ENCODE data around the gene DPP9. TPM values are rescaled to one million over a fixed set of nuclear protein-coding genes. Genes with fewer than 3 reads are reported as not detected.

DPP9 gene
- total and polyA plus RNA-seq, 2 of the 8 experiments (the other 6 are each of a cell fraction or from before 2014, with no cell fraction given): 11.6 to 40.7 TPM

DNA sequence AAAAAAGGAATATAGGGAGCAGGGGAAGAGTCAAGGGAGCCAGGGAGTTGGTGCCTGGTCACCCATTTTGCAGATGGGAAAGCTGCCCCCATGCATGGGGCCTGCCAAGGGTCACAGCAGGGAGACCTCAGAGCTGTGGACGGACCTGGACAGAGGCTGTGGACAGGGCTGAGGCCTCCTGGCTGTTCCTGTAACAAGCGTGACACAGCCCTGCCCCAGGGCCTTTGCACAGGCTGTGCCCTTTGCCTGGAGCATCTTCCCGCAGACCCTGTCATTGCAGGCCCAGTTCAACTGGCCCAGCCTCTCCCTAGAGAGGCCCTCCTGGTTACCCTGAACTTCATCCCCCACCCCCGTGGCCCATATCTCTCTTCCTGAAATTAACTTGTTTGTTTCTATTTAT lies 77.9 kb downstream of the DPP9 start (continued):
- TF ChIP-seq CHD7 (IDR thresholded peaks at IDR 0.05; ENCODE audit: insufficient replicate concordance, low read length) (no peak), CEBPB (IDR thresholded peaks at IDR 0.05; ENCODE audit: low read depth, low read length) (no peak), SP1 (IDR thresholded peaks at IDR 0.05; ENCODE audit: low read depth, low read length) (no peak), KDM1A (IDR thresholded peaks at IDR 0.05; ENCODE audit: borderline replicate concordance, low read length) (no peak), SAP30 (IDR thresholded peaks at IDR 0.05; ENCODE audit: insufficient read depth, insufficient replicate concordance, low read length) (no peak), BACH1 (IDR thresholded peaks at IDR 0.05; ENCODE audit: low read length) (no peak), POLR2A (IDR thresholded peaks at IDR 0.05; ENCODE audit: control extremely low read depth in 1 of 2, low read depth in 2 of 2, low read length in 2 of 2) (no peak), CTCF (IDR thresholded peaks at IDR 0.05; ENCODE audit: control extremely low read depth in 1 of 3, insufficient read depth in 1 of 3, low read depth in 1 of 3, low read length in 3 of 3) (no peak), EZH2 (IDR thresholded peaks at IDR 0.05; ENCODE audit: low read depth, low read length, severe bottlenecking) (no peak)
- TF ChIP-seq, protein P1, sequence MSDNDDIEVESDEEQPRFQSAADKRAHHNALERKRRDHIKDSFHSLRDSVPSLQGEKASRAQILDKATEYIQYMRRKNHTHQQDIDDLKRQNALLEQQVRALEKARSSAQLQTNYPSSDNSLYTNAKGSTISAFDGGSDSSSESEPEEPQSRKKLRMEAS (IDR thresholded peaks at IDR 0.05): no peak
